ENCODE measurements around the gene LIN9.

DNA sequence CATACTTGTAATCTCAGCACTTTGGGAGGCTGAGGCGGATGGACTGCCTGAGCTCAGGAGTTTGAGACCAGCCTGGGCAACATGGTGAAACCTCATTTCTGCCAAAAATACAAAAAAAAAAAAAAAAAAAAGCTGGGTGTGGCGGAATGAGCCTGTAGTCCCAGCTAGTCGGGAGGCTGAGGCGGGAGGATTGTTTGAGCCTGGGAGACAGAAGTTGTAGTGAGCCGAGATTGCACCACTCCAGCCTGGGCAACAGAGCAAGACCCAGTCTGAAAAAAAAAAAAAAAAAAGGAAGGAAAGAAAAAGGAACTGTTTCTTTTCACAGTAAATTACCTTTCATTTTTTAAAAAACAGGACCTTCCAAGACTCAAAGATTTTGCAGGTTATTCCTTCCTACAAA, 29.5 kb downstream of the LIN9 start:
- TF ChIP-seq ZNF274 (IDR thresholded peaks at IDR 0.05; ENCODE audit: low read depth, low read length) = no peak
- no peak for TF ChIP-seq YY1 (IDR thresholded peaks at IDR 0.05; ENCODE audit: insufficient read depth, insufficient read length)

Data from NT2/D1 (cell line).